Measurements from ENCODE around the gene PDXP. TPM values are rescaled to one million over a fixed set of nuclear protein-coding genes. Genes with fewer than 3 reads are reported as not detected.

PDXP gene
- total and polyA plus RNA-seq, 2 experiments from 2014 or later, result 15.0 to 55.6 TPM

DNA sequence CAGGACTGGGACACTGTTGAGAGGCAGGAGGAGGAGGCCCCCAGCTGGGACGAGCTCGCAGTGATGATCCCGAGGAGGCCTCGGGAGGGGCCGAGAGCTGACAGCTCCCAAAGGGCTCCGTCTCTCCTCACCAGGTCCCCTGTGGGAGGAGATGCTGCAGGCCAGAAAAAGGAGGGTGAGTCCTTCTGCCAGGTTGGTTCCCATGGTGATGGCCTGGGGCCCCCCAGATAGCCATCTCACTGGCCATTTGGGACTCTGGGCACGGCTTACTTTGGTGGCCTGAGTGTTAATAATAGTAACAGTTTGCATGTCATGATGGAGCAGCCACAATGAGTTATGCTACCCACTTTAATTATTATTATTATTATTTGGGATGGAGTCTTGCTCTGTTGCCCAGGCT lies 57.2 kb downstream of the PDXP start:
- no peaks in the 10 kb centered on the region for H3K27me3 ChIP-seq (ENCODE audit: insufficient read depth)
- no peak overlapping the region for H3K27ac ChIP-seq (ENCODE audit: low read depth)
- no peak overlapping the region for H3K4me2 ChIP-seq
- H2AFZ ChIP-seq, result no peak overlapping the region
- no peaks in the 10 kb centered on the region for H3F3A ChIP-seq (replicated peaks; ENCODE audit: low read depth)
- ATAC-seq, result no peak
- H3K36me3 Mint-ChIP-seq (ENCODE audit: low read depth), result peaks cover 42% of the 10 kb centered on the region
- no peak for DNase-seq (ENCODE audit: low spot score)
- H3K4me1 ChIP-seq (ENCODE audit: insufficient read depth), result no peaks in the 10 kb centered on the region
- no peaks in the 10 kb centered on the region for H3K79me2 ChIP-seq (replicated peaks; ENCODE audit: insufficient read depth)
- H3K36me3 ChIP-seq (ENCODE audit: insufficient read depth), result peaks cover 4% of the 10 kb centered on the region; the same call in 1 of the 2 replicates
- H3K27me3 Mint-ChIP-seq (ENCODE audit: insufficient read depth, low read depth, poor library complexity), result peaks cover 14% of the 10 kb centered on the region
- H3K9me3 Mint-ChIP-seq, result no peaks in the 10 kb centered on the region
- no peak overlapping the region for H3K4me3 Mint-ChIP-seq
- TF ChIP-seq POLR2AphosphoS5 (IDR thresholded peaks at IDR 0.05; ENCODE audit: low read depth), result no peak
- TF ChIP-seq CREB1 (CRISPR knock-in tag; IDR thresholded peaks at IDR 0.05; ENCODE audit: low read depth), result no peak
- TF ChIP-seq ZNF331 (CRISPR knock-in tag; IDR thresholded peaks at IDR 0.05; ENCODE audit: low read depth), result no peak
- TF ChIP-seq STAT1 (IDR thresholded peaks at IDR 0.05; ENCODE audit: unreplicated experiment), result no peak
- no peak for TF ChIP-seq ZNF462 (CRISPR knock-in tag; IDR thresholded peaks at IDR 0.05)
- no peak for TF ChIP-seq JUNB (IDR thresholded peaks at IDR 0.05; ENCODE audit: unreplicated experiment)
- TF ChIP-seq EZH2phosphoT487 (IDR thresholded peaks at IDR 0.05; ENCODE audit: unreplicated experiment), result no peak
- TF ChIP-seq EZH2 (IDR thresholded peaks at IDR 0.05; ENCODE audit: low read depth, unreplicated experiment), result no peak
- TF ChIP-seq REST (IDR thresholded peaks at IDR 0.05; ENCODE audit: unreplicated experiment), result no peak
- TF ChIP-seq, protein P1, sequence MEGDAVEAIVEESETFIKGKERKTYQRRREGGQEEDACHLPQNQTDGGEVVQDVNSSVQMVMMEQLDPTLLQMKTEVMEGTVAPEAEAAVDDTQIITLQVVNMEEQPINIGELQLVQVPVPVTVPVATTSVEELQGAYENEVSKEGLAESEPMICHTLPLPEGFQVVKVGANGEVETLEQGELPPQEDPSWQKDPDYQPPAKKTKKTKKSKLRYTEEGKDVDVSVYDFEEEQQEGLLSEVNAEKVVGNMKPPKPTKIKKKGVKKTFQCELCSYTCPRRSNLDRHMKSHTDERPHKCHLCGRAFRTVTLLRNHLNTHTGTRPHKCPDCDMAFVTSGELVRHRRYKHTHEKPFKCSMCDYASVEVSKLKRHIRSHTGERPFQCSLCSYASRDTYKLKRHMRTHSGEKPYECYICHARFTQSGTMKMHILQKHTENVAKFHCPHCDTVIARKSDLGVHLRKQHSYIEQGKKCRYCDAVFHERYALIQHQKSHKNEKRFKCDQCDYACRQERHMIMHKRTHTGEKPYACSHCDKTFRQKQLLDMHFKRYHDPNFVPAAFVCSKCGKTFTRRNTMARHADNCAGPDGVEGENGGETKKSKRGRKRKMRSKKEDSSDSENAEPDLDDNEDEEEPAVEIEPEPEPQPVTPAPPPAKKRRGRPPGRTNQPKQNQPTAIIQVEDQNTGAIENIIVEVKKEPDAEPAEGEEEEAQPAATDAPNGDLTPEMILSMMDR (conservative IDR thresholded peaks at IDR 0.05; ENCODE audit: low read depth in 2 of 2), result no peak
- no peak for TF ChIP-seq NANOG (IDR thresholded peaks at IDR 0.05; ENCODE audit: borderline replicate concordance)
- no peak for TF ChIP-seq ZNF114 (CRISPR knock-in tag; IDR thresholded peaks at IDR 0.05)
- TF ChIP-seq, protein P2, sequence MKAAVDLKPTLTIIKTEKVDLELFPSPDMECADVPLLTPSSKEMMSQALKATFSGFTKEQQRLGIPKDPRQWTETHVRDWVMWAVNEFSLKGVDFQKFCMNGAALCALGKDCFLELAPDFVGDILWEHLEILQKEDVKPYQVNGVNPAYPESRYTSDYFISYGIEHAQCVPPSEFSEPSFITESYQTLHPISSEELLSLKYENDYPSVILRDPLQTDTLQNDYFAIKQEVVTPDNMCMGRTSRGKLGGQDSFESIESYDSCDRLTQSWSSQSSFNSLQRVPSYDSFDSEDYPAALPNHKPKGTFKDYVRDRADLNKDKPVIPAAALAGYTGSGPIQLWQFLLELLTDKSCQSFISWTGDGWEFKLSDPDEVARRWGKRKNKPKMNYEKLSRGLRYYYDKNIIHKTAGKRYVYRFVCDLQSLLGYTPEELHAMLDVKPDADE (IDR thresholded peaks at IDR 0.05), result no peak
- H3K4me1 Mint-ChIP-seq, result no peaks in the 10 kb centered on the region
- H4K20me1 ChIP-seq (replicated peaks; ENCODE audit: insufficient read depth), result no peaks in the 10 kb centered on the region; the same call in 1 of the 2 replicates
- H3K4me3 ChIP-seq, result no peak overlapping the region
- H3K9me2 ChIP-seq (ENCODE audit: insufficient read depth), result no peaks in the 10 kb centered on the region
- no peak overlapping the region for H3K27ac Mint-ChIP-seq

Data from GM23338 (cell line).